NCI-H2227 (cell line): ENCODE data around the gene PLEKHM1.
"Not testable (repeated sequence)": the region's sequence is repeated elsewhere in the genome, so short reads cannot be mapped to it uniquely, and the experiment has no call there.

Source experiments
- DNase-seq: peaks from one replicate; lab custom pipeline; 2025; ENCODE audit not compliant: unreplicated experiment; lab: John Stamatoyannopoulos, UW

Gene PLEKHM1

DNA sequence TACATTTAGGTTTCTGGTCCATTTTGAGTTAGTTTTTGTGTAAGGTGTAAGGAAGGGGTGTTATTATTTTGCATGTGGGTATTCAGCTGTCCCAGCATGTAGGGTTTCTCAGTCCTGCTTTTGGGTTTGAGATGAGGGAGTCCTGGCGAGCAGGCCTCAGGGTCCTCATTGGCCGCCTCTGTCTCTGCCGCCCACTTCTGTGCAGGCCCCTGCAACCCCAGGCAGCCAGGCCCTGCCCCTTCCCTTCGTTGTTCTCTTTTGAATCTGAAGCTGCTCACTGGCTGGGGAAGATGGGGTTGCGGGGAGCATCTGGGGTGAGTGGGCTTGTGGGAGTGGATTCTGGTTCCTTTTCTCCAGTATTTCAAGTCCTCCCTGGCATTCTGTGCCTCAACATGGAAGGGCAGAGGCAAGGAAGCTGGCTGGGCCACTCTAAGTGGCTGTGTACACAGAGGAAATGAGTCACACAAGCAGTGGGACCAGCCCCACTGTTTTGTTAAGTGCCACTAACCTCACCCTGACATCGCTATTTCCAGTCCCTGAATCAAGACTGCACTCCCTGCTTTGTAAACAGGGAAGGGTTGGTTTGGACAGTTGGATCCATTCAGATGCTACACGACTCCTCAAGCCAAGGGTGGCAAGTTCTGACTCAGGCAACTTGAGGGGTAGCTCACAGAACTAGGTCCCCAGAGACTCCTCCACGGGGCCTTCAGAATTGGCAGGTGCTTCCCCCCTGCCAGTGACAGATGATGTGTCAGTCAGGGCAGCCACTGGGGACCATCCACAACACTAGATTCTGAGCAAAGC is 28.8 kb downstream of the PLEKHM1 start:
- DNase-seq = not testable (repeated sequence)

DNA sequence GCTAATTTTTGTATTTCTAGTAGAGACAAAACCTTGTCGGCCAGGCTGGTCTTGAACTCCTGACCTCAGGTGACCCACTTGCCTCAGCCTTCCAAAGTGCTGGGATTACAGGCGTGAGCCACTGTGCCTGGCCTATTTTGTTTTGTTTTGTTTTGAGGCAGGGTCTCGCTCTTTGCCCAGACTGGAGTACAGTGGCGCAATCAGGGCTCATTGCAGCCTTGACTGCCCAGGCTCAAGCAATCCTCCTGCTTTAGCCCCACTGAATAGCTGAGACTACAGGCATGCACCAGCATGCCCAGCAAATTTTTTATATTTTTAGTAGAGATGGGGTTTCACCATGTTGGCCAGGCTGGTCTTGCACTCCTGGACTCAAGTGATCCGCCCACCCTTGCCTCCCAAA is 30.1 kb downstream of the PLEKHM1 start:
- not testable (repeated sequence) for DNase-seq

DNA sequence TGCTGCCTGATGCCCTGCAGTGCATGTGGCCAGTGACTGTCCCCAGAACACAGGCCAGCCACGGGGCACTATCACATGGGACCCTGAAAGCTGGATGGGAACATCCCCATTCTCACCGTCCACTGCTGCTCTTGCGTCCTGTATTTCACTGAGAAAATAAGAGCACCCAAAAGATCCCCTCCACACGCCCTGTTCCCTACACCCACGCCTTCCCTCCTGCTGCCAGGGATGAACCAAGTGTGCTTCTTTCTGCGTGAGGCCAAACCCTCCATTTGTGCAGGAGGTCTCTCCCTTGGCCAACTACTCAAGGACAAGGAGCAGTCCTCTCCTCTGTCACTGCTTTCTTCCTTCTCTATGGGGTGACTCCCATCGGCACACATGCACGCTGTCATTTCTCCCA is 36.2 kb downstream of the PLEKHM1 start:
- not testable (repeated sequence) for DNase-seq

DNA sequence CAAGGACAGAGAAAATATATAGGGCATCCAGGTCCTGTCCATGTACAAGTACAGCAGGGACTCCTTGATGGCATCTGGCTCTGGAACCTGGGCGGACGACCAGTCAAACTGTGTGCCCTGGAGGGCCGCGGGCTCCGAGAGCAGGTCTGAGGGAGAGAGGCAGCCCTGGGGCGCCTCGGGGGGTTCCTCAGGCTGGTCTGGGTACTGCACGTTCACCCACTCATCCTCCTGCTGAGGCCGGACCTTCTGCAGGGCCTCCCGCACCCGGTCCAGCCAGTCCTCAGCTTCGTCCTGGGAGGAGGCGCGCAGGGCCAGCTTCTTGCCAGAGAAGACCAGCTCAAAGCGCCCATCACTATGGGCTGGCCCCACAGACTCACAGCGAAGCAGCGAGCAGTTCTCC is 36.8 kb downstream of the PLEKHM1 start:
- DNase-seq = not testable (repeated sequence)

DNA sequence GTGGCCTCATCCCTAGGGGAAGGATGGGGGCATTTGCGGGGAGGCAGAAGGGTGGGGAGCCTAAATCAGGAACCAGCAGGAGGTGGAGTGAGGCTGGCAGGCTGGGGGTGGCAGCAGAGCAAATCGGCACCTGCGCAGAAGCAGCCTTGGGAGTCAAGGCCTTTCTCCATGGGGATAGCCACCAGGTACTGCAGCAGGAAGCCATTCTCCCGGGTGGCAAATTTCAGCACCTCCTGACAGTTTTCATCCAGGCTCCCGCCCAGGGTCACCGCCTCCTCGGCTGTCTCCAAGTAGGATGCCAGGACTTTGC is 37.3 kb downstream of the PLEKHM1 start:
- not testable (repeated sequence) for DNase-seq

DNA sequence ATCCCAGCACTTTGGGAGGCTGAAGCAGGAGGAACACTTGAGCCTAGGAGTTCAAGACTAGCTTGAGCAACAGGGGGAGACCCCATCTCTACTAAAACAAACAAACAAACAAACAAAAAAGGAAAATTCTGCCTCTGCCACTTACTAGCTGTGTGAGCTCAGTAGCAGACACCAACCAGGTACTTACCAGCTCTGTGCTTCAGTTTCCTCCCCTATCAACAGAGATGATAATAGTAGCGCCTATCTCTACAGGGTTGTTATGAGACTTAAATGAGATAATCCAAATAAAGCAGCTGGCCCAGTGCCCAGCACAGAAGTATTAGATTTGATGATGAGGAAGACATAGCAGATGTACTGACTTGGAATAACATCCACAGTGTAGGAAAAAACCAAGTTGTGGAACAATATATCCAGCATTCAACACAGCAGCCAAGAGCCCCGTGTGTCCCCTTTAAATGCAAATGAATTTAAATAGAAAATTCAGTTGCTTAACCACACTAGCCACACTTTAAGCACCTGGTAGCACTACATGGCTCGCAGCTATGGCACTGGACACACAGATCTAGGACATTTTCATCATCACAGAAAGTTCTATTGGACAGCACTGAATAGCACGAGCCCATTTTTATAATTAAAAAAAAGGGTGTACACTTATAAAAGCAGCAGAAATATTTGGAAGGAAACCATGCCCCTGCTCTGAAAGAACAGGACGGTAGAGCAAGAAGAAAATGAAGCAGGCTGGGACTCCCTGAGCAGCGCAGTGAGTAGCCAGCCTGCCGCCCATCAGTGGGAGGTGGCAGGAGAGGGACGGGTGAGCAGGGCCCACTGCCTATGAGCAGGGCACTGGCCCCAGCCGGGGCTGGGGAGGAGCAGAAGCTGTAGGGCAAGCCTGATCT is 37.9 kb downstream of the PLEKHM1 start:
- not testable (repeated sequence) for DNase-seq

DNA sequence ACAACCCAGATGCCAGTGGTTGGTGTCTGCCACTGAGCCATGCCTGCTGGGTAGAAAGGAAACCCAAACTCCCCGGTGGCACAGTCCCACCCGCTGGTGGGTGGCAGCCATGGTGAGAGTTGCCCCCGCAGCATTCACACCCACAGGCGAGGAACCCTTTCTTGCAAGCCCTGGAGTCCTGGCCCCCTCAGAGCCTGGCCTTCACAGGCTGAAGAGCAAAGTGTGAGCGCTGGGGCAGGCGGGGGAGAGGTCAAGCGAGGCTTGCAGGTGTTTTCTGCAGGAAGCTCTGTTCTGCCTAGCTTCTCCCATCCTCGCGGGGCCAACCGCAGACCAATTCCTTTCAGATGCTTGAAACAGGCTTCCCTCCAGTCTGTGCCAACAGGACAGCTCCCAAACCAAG is 38.9 kb downstream of the PLEKHM1 start:
- DNase-seq = not testable (repeated sequence)

DNA sequence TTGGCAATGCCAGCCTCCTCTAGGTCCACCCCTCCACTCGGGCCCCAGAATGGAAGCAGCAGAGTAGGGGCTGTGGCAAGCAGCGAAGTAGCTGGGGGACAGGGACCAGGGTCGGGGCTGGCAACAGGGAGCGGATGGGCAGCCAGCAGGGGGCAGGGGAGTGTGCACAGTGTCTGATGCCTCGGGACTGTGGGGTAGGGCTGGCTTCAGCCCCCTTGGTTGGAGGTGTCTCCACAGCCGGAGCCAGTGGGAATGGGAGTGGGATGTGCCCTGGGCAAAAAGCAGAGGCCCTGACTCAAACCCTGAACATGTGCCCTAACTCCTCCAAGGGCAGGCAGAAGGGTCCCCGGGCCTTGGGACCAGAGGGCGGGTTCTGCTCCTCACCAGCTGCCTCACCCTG is 39.4 kb downstream of the PLEKHM1 start:
- DNase-seq = no peak

DNA sequence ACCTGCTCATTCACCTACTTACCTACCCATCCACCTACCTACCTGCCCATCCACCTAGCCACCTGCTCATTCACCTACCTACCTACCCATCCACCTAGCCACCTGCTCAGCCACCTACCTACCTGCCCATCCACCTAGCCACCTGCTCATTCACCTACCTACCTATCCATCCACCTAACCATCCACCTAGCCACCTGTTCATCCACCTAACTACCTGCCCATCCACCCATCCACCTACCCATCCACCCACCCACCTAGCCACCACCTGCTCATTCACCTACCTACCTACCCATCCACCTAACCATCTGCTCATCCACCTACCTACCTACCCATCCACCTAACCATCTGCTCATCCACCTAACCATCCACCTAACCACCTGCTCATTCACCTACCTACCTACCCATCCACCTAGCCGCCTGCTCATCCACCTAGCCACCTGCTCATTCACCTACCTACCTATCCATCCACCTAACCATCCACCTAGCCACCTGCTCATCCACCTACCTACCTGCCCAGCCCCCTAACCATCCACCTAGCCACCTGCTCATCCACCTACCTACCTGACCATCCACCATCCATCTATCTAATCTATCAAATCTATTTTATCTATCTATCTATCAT is 40.7 kb downstream of the PLEKHM1 start:
- DNase-seq = not testable (repeated sequence)

DNA sequence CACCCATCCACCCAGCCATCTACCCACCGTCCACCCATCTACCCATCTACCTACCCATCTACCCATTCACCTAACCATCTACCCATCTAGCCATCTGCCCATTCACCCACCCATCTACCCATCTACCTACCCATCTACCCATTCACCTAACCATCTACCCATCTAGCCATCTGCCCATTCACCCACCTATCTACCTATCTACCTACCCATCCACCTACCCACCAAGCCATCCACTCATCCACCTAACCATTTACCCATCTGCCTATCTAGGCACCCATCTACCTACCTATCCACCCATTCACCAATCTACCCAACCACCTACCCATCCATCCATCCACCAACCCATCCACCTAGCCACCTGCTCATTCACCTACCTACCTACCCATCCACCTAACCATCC is 41.3 kb downstream of the PLEKHM1 start:
- DNase-seq = not testable (repeated sequence)

DNA sequence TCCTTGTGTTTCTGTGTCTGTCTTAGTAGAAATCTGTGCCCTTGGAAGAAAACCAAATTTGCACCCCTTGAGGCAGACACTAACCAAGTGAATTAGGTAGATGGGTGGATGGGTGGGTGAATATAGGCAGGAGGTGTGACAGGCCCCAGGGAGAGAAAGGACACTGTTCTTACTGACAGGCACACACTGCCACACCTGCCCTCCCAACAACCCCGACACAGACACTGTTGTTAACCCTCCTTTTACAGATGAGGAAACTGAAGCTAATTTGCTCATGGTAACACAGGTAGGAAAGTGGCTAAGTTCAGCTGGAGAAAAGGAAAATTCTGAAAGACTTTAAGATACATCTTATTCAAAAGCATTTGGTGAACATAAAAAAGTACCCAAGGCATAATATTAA is 42.0 kb downstream of the PLEKHM1 start:
- DNase-seq = not testable (repeated sequence)

DNA sequence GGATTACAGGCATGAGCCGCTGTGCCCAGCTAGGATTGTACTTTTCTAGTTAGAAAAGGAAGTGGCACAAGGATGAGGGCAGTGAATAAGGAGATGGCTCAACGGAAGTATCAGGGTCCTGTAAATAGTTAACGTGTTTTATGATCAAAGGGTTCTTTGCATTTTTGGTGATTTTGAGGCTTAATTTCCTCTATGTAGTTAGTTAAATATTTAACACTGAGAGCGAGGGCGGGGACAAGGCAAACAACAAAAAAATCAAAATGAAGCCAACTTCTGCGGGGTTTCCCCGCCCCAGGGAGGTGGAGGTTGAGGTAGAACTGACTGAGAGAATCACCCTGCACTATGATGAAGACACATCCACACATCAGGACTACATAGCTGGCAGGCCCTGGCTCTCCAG is 42.5 kb downstream of the PLEKHM1 start:
- not testable (repeated sequence) for DNase-seq

DNA sequence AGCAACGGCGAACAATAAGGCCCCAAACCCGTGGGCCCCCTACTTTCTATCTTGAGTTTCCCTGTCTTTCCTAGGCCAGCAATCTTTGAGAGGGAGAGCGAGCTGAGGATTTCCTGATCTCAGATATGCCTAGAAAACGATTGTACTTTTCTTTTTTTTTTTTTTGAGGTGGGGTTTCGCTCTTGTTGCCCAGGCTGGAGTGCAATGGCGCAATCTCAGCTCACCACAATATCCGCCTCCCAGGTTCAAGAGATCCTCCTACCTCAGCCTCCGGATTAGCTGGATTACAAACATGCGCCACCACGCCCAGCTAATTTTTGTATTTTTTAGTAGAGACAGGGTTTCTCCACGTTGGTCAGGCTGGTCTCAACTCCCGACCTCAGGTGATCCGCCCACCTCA is 42.9 kb downstream of the PLEKHM1 start:
- not testable (repeated sequence) for DNase-seq

DNA sequence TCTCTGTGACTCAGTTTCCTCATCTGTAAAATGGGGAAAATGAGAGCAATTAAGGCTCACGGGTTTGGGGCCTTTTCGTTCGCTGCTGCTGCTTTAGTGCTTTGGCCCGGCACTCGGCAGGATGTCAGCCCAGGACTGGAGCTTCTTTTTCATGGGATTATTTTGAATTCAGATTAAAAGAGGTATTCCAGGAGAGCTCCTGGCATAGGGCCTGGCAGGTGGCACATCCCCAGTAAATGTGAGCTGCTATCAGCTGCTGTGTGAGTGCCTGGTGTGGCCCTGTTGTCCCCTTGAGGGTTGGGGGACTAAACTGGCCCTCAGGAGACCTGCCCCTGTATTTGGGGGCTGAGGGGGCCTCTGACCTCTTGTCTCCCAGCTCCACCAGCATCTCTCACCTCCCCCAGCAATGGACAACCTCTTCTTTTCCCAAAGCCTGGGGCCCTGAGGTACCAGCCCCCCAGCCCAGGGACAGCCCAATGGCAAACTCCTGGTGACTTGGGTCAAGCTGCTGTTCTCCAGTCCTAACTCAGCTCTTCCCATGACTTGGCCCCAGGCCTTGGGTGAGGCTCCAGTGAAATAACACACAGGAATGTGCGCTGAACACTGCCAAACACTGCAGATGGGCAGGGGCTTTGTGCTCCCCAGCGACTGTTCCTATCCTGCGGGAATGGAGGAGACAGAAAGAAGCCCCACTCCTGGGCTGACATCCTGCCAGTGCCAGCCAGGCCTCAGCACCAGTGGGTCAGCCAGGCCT is 43.5 kb downstream of the PLEKHM1 start:
- DNase-seq = not testable (repeated sequence)

DNA sequence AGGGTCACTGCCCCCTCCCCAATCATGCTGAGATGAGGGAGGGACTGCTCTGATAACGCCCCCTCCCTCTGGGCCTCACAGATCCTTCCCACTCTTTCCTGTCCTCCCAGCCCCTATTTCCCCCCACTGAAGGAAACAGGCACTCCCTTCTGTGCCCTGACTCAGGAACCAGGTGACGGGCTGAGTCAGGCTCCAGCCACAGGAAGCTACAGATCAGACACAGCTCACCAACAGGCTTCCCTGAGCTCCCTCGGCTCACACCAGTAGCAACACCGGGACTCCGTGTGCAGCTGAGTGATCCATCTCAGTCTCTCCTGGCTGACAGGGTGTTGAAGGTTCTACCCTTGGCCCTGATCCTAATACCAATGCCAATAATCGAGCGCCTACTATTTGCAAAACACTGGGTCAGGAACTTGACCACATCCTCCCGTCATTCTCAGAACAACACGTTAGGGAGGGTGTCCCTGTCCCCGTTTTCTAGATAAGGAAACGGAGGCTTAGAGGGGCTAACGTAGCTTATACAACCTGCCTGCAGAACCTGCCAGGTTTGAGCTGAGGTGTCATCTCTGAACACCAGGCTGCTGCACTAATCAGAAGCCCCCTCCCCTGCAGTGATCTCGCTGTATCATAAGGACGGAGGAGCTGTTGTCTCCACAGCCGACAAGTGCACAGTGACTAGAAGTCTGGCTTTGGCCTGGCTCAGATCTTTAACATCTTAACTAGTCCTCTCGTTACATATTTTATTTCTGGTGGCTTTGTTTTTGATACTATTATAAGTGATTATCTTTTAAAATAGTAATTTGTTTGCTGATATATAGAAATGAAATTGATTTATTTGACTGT is 44.4 kb downstream of the PLEKHM1 start:
- DNase-seq = not testable (repeated sequence)

DNA sequence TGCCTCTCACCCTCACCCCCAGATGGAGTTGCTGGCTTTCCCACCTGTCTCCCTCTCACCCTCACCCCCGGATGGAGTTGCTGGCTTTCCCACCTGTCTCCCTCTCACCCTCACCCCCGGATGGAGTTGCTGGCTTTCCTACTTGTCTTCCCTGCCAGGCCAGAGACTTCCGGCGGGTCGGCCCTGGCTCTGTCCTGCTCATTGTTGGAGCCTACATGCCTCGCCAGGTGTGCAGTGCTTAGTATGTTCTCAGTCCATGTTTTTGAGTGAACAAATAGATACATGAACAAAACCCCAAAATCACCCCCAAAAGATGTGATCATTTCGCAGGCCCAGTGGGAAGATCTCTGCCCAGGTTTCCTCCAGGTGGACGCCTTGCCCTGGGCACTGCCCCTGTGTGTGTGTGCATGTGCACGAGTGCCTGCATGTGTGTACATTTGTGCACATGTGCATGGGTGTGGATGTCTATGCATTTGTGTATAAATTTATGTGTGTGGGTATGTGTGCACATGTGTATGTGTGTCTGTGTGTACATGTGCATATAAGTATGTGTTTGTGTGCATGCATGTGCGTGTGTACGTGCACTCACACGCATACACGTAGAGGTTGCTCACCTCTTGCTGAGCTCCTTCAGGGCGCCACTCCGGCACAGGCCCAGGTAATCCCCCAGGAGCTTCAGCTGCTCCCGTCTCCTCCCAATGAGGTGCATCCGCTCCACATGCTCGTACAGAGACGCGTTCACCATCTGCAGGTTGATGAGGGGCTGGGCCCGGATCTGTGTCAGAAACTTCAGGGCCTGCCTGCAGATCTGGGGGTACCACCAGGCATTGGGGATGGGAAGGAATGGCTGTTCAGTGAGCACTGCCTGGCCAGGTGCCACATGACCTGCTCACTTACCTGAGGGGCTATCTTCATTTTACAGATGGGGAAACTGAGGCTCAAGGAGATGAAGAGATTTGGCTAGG is 45.4 kb downstream of the PLEKHM1 start:
- not testable (repeated sequence) for DNase-seq

DNA sequence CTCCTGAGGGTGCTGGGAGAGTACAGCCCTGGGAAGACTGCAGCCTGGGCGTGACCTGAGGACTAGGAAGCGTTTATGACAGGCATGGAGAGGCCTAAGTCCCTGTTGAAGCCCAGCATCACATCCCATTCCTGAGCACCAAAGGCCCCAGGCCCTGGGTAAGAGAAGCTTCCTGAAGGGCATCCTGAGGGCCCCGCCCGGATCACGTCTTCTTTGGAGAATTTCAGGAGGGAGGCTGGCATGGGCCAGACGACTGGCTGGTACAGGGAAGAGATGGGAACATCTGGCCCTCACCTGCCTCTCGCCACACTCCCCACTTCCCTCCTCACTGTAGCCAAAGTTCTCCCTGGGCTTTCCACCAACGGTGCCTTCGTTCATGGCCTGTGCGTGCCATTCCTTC is 46.2 kb downstream of the PLEKHM1 start:
- DNase-seq = not testable (repeated sequence)

DNA sequence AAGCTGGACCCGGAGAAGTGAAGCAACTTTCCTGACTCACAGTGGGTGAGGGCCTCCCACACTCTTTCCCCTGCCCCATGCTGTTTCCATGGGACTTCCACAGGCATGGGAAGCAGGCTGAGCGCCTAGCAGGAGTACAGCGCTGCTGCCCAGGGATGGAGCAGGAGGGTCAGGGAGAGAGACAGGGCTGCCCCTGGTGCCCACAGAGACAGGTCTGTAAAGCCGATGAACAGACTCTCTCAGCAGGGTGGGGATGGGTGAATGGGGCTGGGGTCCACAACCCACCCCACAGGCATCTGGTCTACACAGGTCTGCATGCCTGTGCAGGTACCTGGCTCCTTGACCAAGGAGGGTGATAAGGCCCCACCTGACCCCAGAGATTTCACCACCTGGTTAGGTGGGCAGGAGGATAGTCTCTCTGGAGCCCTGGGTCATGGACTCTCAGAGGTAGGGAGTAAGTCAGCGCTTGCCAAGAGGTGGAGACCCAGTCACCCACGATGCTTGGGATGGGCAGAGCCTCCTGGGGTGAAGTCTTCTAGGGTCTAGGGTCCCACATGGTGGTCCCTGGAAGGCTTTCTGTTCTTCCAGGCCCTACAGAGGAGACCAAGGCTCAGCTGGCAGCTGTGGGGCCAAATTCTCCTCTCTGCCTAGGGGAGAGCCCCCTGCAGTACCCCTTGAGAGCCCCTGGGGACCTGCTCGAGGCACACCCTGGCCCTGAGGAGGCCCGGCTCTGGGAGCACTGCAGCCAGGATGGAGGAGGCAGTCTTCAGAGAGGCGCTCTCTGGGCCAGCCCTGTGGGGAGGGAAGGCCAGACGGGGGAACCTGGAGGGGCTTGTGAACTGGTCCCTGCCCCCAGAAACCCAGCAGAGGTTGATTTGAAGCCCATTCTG is 46.9 kb downstream of the PLEKHM1 start:
- not testable (repeated sequence) for DNase-seq
